ENCODE data around the gene ZMYND15.
A peak's percentile ranks its signal among the peaks of the same experiment; 100 is the strongest.

Gene ZMYND15

GRCh38 chr17:4722678-4723240, 16.9 kb upstream of the ZMYND15 start:
- H3K9me3 Mint-ChIP-seq (ENCODE audit: low read depth), result no peaks in the 10 kb centered on the region
- H3K4me3 Mint-ChIP-seq, result no peak overlapping the region
- H3K27ac Mint-ChIP-seq, result no peak overlapping the region
- H3K4me1 Mint-ChIP-seq (ENCODE audit: low read depth), result peaks cover 4% of the 10 kb centered on the region
- H3K27me3 Mint-ChIP-seq, result no peaks in the 10 kb centered on the region
- H3K36me3 Mint-ChIP-seq, result no peaks in the 10 kb centered on the region

- H3K27ac Mint-ChIP-seq, result no peak overlapping the region
Observed at GRCh38 chr17:4724650-4725049, 15.0 kb upstream of the ZMYND15 start.

GRCh38 chr17:4725646-4726310, 13.9 kb upstream of the ZMYND15 start:
- no peak overlapping the region for H3K27ac Mint-ChIP-seq
- no peaks in the 10 kb centered on the region for H3K27me3 Mint-ChIP-seq
- H3K9me3 Mint-ChIP-seq (ENCODE audit: low read depth), result no peaks in the 10 kb centered on the region
- no peaks in the 10 kb centered on the region for H3K36me3 Mint-ChIP-seq
- peaks cover 8% of the 10 kb centered on the region for H3K4me1 Mint-ChIP-seq (ENCODE audit: low read depth)
- no peak overlapping the region for H3K4me3 Mint-ChIP-seq

More at GRCh38 chr17:4724650-4725049, 15.0 kb upstream of the ZMYND15 start:
- no peaks in the 10 kb centered on the region for H3K36me3 Mint-ChIP-seq
- H3K4me3 Mint-ChIP-seq, result no peak overlapping the region
- no peaks in the 10 kb centered on the region for H3K9me3 Mint-ChIP-seq (ENCODE audit: low read depth)
- peaks cover 4% of the 10 kb centered on the region for H3K4me1 Mint-ChIP-seq (ENCODE audit: low read depth)
- H3K27me3 Mint-ChIP-seq, result no peaks in the 10 kb centered on the region

GRCh38 chr17:4728124-4728523, 11.5 kb upstream of the ZMYND15 start:
- peak overlapping the region; percentile 22 for H3K27ac Mint-ChIP-seq
- H3K27me3 Mint-ChIP-seq, result no peaks in the 10 kb centered on the region
- no peaks in the 10 kb centered on the region for H3K36me3 Mint-ChIP-seq
- H3K9me3 Mint-ChIP-seq (ENCODE audit: low read depth), result no peaks in the 10 kb centered on the region
- H3K4me1 Mint-ChIP-seq (ENCODE audit: low read depth), result peaks cover 19% of the 10 kb centered on the region
- no peak overlapping the region for H3K4me3 Mint-ChIP-seq

GRCh38 chr17:4733073-4733531, 6.5 kb upstream of the ZMYND15 start:
- peak overlapping the region; percentile 51 for H3K4me3 Mint-ChIP-seq
- no peaks in the 10 kb centered on the region for H3K9me3 Mint-ChIP-seq (ENCODE audit: low read depth)
- peak overlapping the region; percentile 75 for H3K27ac Mint-ChIP-seq
- H3K4me1 Mint-ChIP-seq (ENCODE audit: low read depth), result peaks cover 28% of the 10 kb centered on the region
- no peaks in the 10 kb centered on the region for H3K27me3 Mint-ChIP-seq
- no peaks in the 10 kb centered on the region for H3K36me3 Mint-ChIP-seq

GRCh38 chr17:4734857-4735475, 4.7 kb upstream of the ZMYND15 start:
- Mint-ChIP-seq H3K4me1 (ENCODE audit: low read depth) (peaks cover 36% of the 10 kb centered on the region), H3K27me3 (no peaks in the 10 kb centered on the region), H3K27ac (no peak overlapping the region), H3K4me3 (no peak overlapping the region), H3K9me3 (ENCODE audit: low read depth) (no peaks in the 10 kb centered on the region), H3K36me3 (no peaks in the 10 kb centered on the region)

DNA sequence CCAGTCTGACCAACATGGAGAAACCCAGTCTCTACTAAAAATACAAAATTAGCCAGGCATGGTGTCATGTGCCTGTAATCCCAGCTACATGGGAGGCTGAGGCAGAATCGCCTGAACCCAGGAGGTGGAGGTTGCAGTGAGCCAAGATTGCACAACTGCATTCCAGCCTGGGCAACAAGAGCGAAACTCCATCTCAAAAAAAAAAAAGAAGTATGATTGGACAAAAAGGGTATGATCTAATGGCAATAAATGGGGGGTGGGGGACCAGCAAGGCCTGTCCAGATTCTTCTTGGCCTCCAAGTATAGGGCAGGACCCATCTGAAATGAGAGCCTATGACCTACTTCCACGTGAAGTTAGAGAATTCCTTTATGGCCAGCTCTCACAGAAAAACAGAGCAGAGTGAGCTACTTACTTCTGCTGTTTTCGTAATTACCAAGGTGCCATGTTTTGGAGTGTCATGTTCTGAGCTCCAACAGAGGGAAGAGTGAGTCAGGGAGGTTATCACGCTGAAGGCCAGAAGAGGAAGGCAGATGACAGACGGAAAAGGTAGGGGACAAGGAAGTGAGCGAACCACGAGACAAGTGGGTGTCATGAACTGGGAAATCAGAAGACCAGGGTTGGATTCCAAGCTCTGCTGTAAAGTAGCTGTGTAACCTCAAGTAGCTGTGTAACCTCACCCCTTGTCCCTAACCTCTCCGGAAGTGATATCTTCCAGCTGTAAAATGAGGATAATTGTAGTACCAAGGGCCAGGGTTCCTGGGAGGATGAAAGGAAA, 3.6 kb upstream of the ZMYND15 start:
- Mint-ChIP-seq H3K9me3 (ENCODE audit: low read depth) (no peaks in the 10 kb centered on the region), H3K4me1 (ENCODE audit: low read depth) (peaks cover 34% of the 10 kb centered on the region), H3K27ac (no peak overlapping the region), H3K27me3 (no peaks in the 10 kb centered on the region), H3K4me3 (no peak overlapping the region), H3K36me3 (no peaks in the 10 kb centered on the region)

DNA sequence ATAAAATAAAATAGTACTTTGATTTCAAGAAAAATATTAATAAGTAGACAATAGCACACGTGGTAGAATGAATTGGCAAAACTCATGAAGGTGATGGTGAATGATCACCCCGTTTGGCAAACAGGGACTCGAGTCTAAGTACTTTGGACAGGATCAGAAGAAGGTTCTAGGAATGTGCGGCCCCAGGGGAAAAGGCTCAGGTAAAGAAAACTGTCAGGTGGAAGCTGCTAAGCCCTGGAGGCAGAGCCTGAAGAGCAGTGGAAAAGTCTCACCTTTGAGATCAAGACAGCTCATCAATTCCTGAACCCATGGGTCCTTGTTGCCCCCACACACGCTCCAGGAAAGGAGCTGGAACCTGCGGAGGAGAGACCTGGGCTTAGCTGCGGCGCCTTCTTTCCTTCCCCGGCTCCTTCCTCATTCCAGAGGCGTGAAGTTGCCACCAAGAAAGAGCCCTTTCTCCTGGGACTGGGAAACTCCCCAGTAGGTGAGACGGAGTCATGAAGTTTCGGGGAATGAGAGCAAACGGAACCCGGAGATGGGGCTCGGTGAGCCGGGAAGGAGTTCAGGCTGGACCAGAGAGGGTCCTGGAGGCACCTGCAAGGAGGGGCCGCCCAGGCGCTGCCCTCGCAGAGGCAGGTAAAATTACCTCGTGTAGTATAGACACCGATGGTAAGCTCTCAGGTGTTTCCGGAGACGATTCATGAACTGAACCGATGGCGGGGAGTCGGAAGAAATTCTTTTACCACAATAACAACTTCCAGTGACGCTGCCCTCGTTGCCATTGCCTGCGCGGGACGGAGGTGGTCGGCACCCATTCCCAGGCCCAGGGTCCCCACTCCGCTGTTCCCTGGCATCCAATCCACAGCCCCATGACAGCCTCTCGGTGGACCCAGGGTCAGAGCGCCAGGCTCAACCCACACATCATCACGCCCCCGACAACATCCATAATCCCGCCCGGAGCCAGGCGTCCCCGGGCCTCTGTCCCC, 1.2 kb upstream of the ZMYND15 start:
- no peaks in the 10 kb centered on the region for H3K27me3 Mint-ChIP-seq
- peaks cover 22% of the 10 kb centered on the region for H3K4me1 Mint-ChIP-seq (ENCODE audit: low read depth)

GRCh38 chr17:4740025-4740351, 355 bp downstream of the ZMYND15 start:
- Mint-ChIP-seq H3K36me3 (no peaks in the 10 kb centered on the region), H3K9me3 (ENCODE audit: low read depth) (no peaks in the 10 kb centered on the region), H3K4me3 (peak overlapping the region; percentile 85), H3K27ac (peak overlapping the region; percentile 75), H3K27me3 (no peaks in the 10 kb centered on the region), H3K4me1 (ENCODE audit: low read depth) (peaks cover 16% of the 10 kb centered on the region)

More for the DNA sequence above, 1.2 kb upstream of the ZMYND15 start:
- H3K9me3 Mint-ChIP-seq (ENCODE audit: low read depth), result no peaks in the 10 kb centered on the region
- peak overlapping the region; percentile 41 for H3K27ac Mint-ChIP-seq
- peak overlapping the region; percentile 82 for H3K4me3 Mint-ChIP-seq
- no peaks in the 10 kb centered on the region for H3K36me3 Mint-ChIP-seq

DNA sequence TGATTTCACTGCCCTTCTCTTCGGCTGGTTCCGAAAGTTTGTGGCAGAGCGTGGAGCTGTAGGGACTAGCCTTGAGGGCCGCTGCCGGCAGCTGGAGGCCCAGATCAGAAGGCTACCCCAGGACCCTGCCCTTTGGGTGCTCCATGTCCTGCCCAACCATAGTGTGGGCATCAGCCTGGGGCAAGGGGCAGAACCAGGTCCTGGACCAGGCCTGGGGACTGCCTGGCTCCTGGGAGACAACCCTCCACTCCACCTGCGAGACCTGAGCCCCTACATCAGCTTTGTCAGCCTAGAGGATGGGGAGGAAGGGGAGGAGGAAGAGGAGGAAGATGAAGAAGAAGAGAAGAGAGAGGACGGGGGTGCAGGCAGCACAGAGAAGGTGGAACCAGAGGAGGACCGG, 951 bp downstream of the ZMYND15 start:
- Mint-ChIP-seq H3K36me3 (no peaks in the 10 kb centered on the region), H3K9me3 (ENCODE audit: low read depth) (no peaks in the 10 kb centered on the region), H3K4me3 (peak overlapping the region; percentile 85), H3K4me1 (ENCODE audit: low read depth) (peaks cover 19% of the 10 kb centered on the region), H3K27ac (peak overlapping the region; percentile 75), H3K27me3 (no peaks in the 10 kb centered on the region)

DNA sequence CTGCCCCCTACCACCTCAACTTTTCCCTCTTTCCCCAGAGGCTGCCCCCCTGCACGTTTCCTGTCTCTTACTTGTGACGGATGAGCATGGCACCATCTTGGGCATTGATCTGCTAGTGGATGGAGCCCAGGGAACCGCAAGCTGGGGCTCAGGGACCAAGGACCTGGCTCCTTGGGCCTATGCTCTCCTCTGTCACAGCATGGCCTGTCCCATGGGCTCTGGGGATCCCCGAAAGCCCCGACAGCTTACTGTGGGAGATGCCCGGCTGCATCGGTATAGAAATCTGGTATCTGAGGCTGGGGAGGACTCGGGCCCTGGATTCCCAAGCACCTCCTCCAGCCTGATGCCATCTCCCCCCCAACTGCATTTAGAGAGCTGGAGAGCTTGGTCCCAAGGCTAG, 1.9 kb downstream of the ZMYND15 start:
- peak overlapping the region; percentile 11 for H3K4me3 Mint-ChIP-seq
- no peaks in the 10 kb centered on the region for H3K36me3 Mint-ChIP-seq
- H3K4me1 Mint-ChIP-seq (ENCODE audit: low read depth), result peaks cover 19% of the 10 kb centered on the region
- no peaks in the 10 kb centered on the region for H3K9me3 Mint-ChIP-seq (ENCODE audit: low read depth)
- H3K27me3 Mint-ChIP-seq, result no peaks in the 10 kb centered on the region
- H3K27ac Mint-ChIP-seq, result no peak overlapping the region

GRCh38 chr17:4742133-4742532, 2.5 kb downstream of the ZMYND15 start:
- no peak overlapping the region for H3K27ac Mint-ChIP-seq
- H3K9me3 Mint-ChIP-seq (ENCODE audit: low read depth), result no peaks in the 10 kb centered on the region
- H3K4me1 Mint-ChIP-seq (ENCODE audit: low read depth), result peaks cover 21% of the 10 kb centered on the region
- peak overlapping the region; percentile 27 for H3K4me3 Mint-ChIP-seq
- H3K27me3 Mint-ChIP-seq, result no peaks in the 10 kb centered on the region
- H3K36me3 Mint-ChIP-seq, result no peaks in the 10 kb centered on the region

- Mint-ChIP-seq H3K4me1 (ENCODE audit: low read depth) (peaks cover 24% of the 10 kb centered on the region), H3K27ac (no peak overlapping the region), H3K36me3 (no peaks in the 10 kb centered on the region), H3K9me3 (ENCODE audit: low read depth) (no peaks in the 10 kb centered on the region), H3K4me3 (no peak overlapping the region), H3K27me3 (no peaks in the 10 kb centered on the region)
Observed at GRCh38 chr17:4742629-4743028, 3.0 kb downstream of the ZMYND15 start.

DNA sequence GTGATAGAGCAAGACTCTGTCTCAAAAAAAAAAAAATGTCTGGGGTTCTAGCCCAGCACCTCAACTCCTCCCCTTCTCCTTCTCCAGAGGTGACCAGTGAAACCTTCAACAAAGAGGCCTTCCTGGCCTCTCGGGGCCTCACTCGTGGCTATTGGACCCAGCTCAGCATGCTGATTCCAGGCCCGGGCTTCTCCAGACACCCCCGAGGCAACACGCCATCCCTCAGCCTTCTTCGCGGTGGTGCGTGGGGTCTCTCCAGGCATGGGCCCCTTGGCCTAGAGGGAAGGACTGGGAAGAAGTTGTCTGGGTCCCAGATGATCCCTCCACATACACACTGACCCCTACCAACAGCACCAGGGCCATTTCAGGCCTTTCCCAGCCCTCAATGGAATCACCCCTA, 3.6 kb downstream of the ZMYND15 start:
- Mint-ChIP-seq H3K36me3 (no peaks in the 10 kb centered on the region), H3K9me3 (ENCODE audit: low read depth) (no peaks in the 10 kb centered on the region), H3K4me3 (no peak overlapping the region), H3K4me1 (ENCODE audit: low read depth) (peaks cover 28% of the 10 kb centered on the region), H3K27ac (no peak overlapping the region), H3K27me3 (no peaks in the 10 kb centered on the region)

Measured in activated naive CD8-positive, alpha-beta T cell (primary cell).